GM06990 (cell line): ENCODE results near the gene SH2D5.
A peak's percentile ranks its signal among the peaks of the same experiment; 100 is the strongest.
"Not testable (repeated sequence)": the region's sequence is repeated elsewhere in the genome, so short reads cannot be mapped to it uniquely, and the experiment has no call there.

Experiments used
- DNase-seq: peaks from one replicate; pipeline ENCODE4 v3.0.0-alpha.2; 2011; ENCODE audit not compliant: insufficient read length; ENCODE audit errors: extremely low read depth
- H3K27me3 ChIP-seq: replicated peaks from 2 replicates; pipeline ENCODE4 v1.6.0; 2011; ENCODE audit warnings: low read length; ENCODE audit not compliant: control insufficient read depth, insufficient read depth
- H3K36me3 ChIP-seq: 2 replicates; pipeline ENCODE4 v1.5.1; 2011; ENCODE audit warnings: low read length; ENCODE audit not compliant: control insufficient read depth, insufficient read depth
- H3K4me3 ChIP-seq: replicated peaks from 2 replicates; pipeline ENCODE4 v1.5.1; 2011; ENCODE audit warnings: low read depth, mild to moderate bottlenecking, control low read depth, low read length
- CTCF ChIP-seq: IDR thresholded peaks from 2 replicates; pipeline ENCODE4 v1.5.1; 2011; ENCODE audit warnings: low read length, control low read depth, mild to moderate bottlenecking, inconsistent platforms; ENCODE audit not compliant: insufficient read depth, poor library complexity, severe bottlenecking

SH2D5 gene

GRCh38 chr1:20680269-20680668, 52.2 kb downstream of the SH2D5 start:
- Histone ChIP-seq H3K27me3 (no peaks in the 10 kb centered on the region; the same call in 1 of the 2 replicates), H3K36me3 (no peaks in the 10 kb centered on the region), H3K4me3 (no peak overlapping the region)
- no peak for DNase-seq
- no peak for TF ChIP-seq CTCF

GRCh38 chr1:20678599-20678998, 53.9 kb downstream of the SH2D5 start:
- no peak for TF ChIP-seq CTCF
- Histone ChIP-seq H3K27me3 (no peaks in the 10 kb centered on the region; the same call in 1 of the 2 replicates), H3K4me3 (no peak overlapping the region), H3K36me3 (no peaks in the 10 kb centered on the region)
- DNase-seq = peak; percentile 68

- H3K4me3 ChIP-seq, H3K27me3 ChIP-seq, H3K36me3 ChIP-seq, DNase-seq: not testable (repeated sequence)
These were observed 58.9 kb downstream of the SH2D5 start for GRCh38 chr1:20673626-20674025.

- H3K27me3 ChIP-seq = no peaks in the 10 kb centered on the region; the same call in 1 of the 2 replicates
- no peaks in the 10 kb centered on the region for H3K36me3 ChIP-seq
- no peak for DNase-seq
- no peak overlapping the region for H3K4me3 ChIP-seq
- TF ChIP-seq CTCF = no peak
These were observed 60.3 kb downstream of the SH2D5 start for GRCh38 chr1:20672265-20672632.

GRCh38 chr1:20670936-20671335, 61.6 kb downstream of the SH2D5 start:
- no peak for TF ChIP-seq CTCF
- no peaks in the 10 kb centered on the region; the same call in 1 of the 2 replicates for H3K27me3 ChIP-seq
- no peaks in the 10 kb centered on the region for H3K36me3 ChIP-seq
- H3K4me3 ChIP-seq = no peak overlapping the region
- DNase-seq = no peak
